H1 (cell line): Measurements from ENCODE around the gene NKIRAS2. TPM values are rescaled to one million over a fixed set of nuclear protein-coding genes. Genes with fewer than 3 reads are reported as not detected.
A peak's percentile ranks its signal among the peaks of the same experiment; 100 is the strongest.
"Not testable (repeated sequence)": the region's sequence is repeated elsewhere in the genome, so short reads cannot be mapped to it uniquely, and the experiment has no call there.

ENCODE experiments used
- CTCF ChIA-PET: fragments of 300-600 bp; sonication (Branson Sonifier 250); formaldehyde crosslinking; loops from one replicate; lab custom pipeline; 2021; ENCODE audit not compliant: partially characterized antibody; lab: Charles Lee
- POLR2A ChIA-PET: fragments of 300-600 bp; sonication (Branson Sonifier 250); formaldehyde crosslinking; loops from one replicate; lab custom pipeline; 2021; ENCODE audit warnings: inconsistent platforms; ENCODE audit not compliant: partially characterized antibody; lab: Charles Lee
- DNase-seq, 2 experiments: peaks; one replicate each; pipeline versions ENCODE4 v3.0.0 to v3.0.0-alpha.2; 2010 to 2022; ENCODE audit warnings: low spot score in 2 of 2, low read depth in 1 of 2, mixed read lengths in 1 of 2
- FAIRE-seq: peaks from 2 replicates; lab custom pipeline; 2011; peaks lifted over from hg19 to GRCh38; lab: Jason Lieb, UNC
- H2AFZ ChIP-seq: 2 replicates; pipeline ENCODE4 v1.8.1; 2012; ENCODE audit warnings: low read length, inconsistent platforms
- H2AK5ac ChIP-seq: 2 replicates; pipeline ENCODE4 v1.6.1; 2013; ENCODE audit warnings: low read depth, low read length
- H2BK120ac ChIP-seq: replicated peaks from 2 replicates; pipeline ENCODE3; 2013; ENCODE audit warnings: low read depth, low read length, inconsistent platforms
- H2BK12ac ChIP-seq: 2 replicates; pipeline ENCODE4 v1.6.1; 2013; ENCODE audit warnings: low read depth, low read length
- H2BK15ac ChIP-seq: 2 replicates; pipeline ENCODE4 v1.6.1; 2013; ENCODE audit warnings: low read length
- H2BK20ac ChIP-seq: 2 replicates; pipeline ENCODE4 v1.6.1; 2013; ENCODE audit warnings: low read length
- H2BK5ac ChIP-seq: 2 replicates; pipeline ENCODE4 v1.6.1; 2013; ENCODE audit warnings: low read depth, low read length
- H3K14ac ChIP-seq: 2 replicates; pipeline ENCODE4 v1.6.1; 2013; ENCODE audit warnings: inconsistent platforms; ENCODE audit not compliant: insufficient read length
- H3K18ac ChIP-seq: 2 replicates; pipeline ENCODE4 v1.6.1; 2013; ENCODE audit warnings: low read length; ENCODE audit errors: extremely low read depth
- H3K23ac ChIP-seq: 2 replicates; pipeline ENCODE4 v1.6.1; 2013; ENCODE audit warnings: inconsistent platforms; ENCODE audit not compliant: insufficient read length
- H3K23me2 ChIP-seq: 2 replicates; pipeline ENCODE4 v1.6.1; 2013; ENCODE audit warnings: low read depth, low read length
- H3K27ac ChIP-seq: 2 replicates; pipeline ENCODE4 v1.6.1; 2011; ENCODE audit warnings: low read depth, low read length, inconsistent platforms
- H3K27me3 ChIP-seq, 4 experiments: replicated peaks in 1 of 4; 1 replicate in 1 of 4; 2 replicates in 3 of 4; pipeline versions ENCODE4 v1.6.1 to v1.8.1; 2011 to 2013; ENCODE audit warnings: low read length in 3 of 4, mild to moderate bottlenecking in 3 of 4, inconsistent platforms in 2 of 4, mixed read lengths in 2 of 4, moderate library complexity in 1 of 4; ENCODE audit not compliant: control insufficient read depth in 3 of 4, insufficient read depth in 3 of 4; ENCODE audit errors: extremely low read depth in 1 of 4
- H3K36me3 ChIP-seq, 4 experiments: 2 replicates each; pipeline versions ENCODE4 v1.6.1 to v1.8.1; 2011 to 2013; ENCODE audit warnings: mild to moderate bottlenecking in 4 of 4, low read length in 3 of 4, moderate library complexity in 2 of 4, control low read depth in 1 of 4, inconsistent platforms in 1 of 4; ENCODE audit not compliant: insufficient read depth in 4 of 4, control insufficient read depth in 2 of 4
- H3K4ac ChIP-seq: replicated peaks from 2 replicates; pipeline ENCODE3; 2013; ENCODE audit warnings: low read length, low read depth, mixed read lengths, inconsistent platforms; ENCODE audit not compliant: insufficient read length
- H3K4me1 ChIP-seq, 4 experiments: replicated peaks in 1 of 4; 1 replicate in 1 of 4; 2 replicates in 3 of 4; pipeline versions ENCODE4 v1.6.1 to v1.8.1; 2011 to 2013; ENCODE audit warnings: low read length in 3 of 4, inconsistent platforms in 2 of 4, mixed read lengths in 1 of 4; ENCODE audit not compliant: insufficient read depth in 4 of 4, control insufficient read depth in 3 of 4
- H3K4me2 ChIP-seq, 2 experiments: 2 replicates each; pipeline versions ENCODE4 v1.6.1 to v1.8.1; 2011 to 2013; ENCODE audit warnings: low read depth in 2 of 2, low read length in 2 of 2, control low read depth in 1 of 2, inconsistent platforms in 1 of 2, mild to moderate bottlenecking in 1 of 2; ENCODE audit not compliant: insufficient read depth in 1 of 2
- H3K4me3 ChIP-seq, 4 experiments: fragments of 200-600, 300-600 bp in 1 of 4; sonication (generic), shearing (Covaris generic), sonication (Bioruptor Twin) in 1 of 4; 2 replicates each; pipeline versions ENCODE4 v1.5.1 to v1.8.1; 2011 to 2016; ENCODE audit warnings: low read length in 4 of 4, low read depth in 3 of 4, control low read depth in 2 of 4, inconsistent platforms in 2 of 4, mild to moderate bottlenecking in 2 of 4, mixed read lengths in 1 of 4, moderate library complexity in 1 of 4; ENCODE audit not compliant: insufficient read depth in 2 of 4; ENCODE audit errors: extremely low read depth in 1 of 4
- H3K56ac ChIP-seq: replicated peaks from 2 replicates; pipeline ENCODE3; 2013; ENCODE audit warnings: low read depth, mild to moderate bottlenecking, mixed read lengths, low read length, inconsistent platforms; ENCODE audit not compliant: insufficient read length
- H3K79me1 ChIP-seq: 2 replicates; pipeline ENCODE4 v1.6.1; 2013; ENCODE audit warnings: low read depth, low read length, control low read depth
- H3K79me2 ChIP-seq, 2 experiments: 2 replicates each; pipeline versions ENCODE4 v1.6.1 to v1.8.1; 2012 to 2013; ENCODE audit warnings: low read length in 2 of 2, mild to moderate bottlenecking in 2 of 2, inconsistent platforms in 1 of 2; ENCODE audit not compliant: insufficient read depth in 2 of 2, control insufficient read depth in 1 of 2
- H3K9ac ChIP-seq, 4 experiments: replicated peaks in 1 of 4; 1 replicate in 1 of 4; 2 replicates in 3 of 4; pipeline versions ENCODE4 v1.6.1 to v1.8.1; 2011 to 2013; ENCODE audit warnings: low read depth in 3 of 4, low read length in 3 of 4, control low read depth in 2 of 4, mild to moderate bottlenecking in 2 of 4, moderate library complexity in 2 of 4, inconsistent platforms in 1 of 4; ENCODE audit errors: extremely low read depth in 1 of 4
- H3K9me3 ChIP-seq, 2 experiments: 2 replicates each; pipeline versions ENCODE4 v1.6.1 to v1.8.1; 2012 to 2013; ENCODE audit warnings: mild to moderate bottlenecking in 2 of 2, moderate library complexity in 2 of 2, control low read depth in 1 of 2, inconsistent platforms in 1 of 2, low read depth in 1 of 2, low read length in 1 of 2, mixed read lengths in 1 of 2; ENCODE audit not compliant: insufficient read depth in 2 of 2
- H4K20me1 ChIP-seq, 2 experiments: replicated peaks in 1 of 2; 2 replicates each; pipeline versions ENCODE3 to v1.8.1; 2011 to 2013; ENCODE audit warnings: inconsistent platforms in 2 of 2, low read length in 2 of 2, mild to moderate bottlenecking in 1 of 2; ENCODE audit not compliant: insufficient read depth in 2 of 2, control insufficient read depth in 1 of 2
- H4K5ac ChIP-seq: 2 replicates; pipeline ENCODE4 v1.6.1; 2013; ENCODE audit warnings: low read length, low read depth, mixed read lengths, inconsistent platforms; ENCODE audit not compliant: insufficient read length
- H4K8ac ChIP-seq: 2 replicates; pipeline ENCODE4 v1.8.0; 2013; ENCODE audit warnings: mild to moderate bottlenecking, moderate library complexity, low read length, inconsistent platforms; ENCODE audit not compliant: insufficient read depth; ENCODE audit errors: extremely low read depth
- H4K91ac ChIP-seq: replicated peaks from 2 replicates; pipeline ENCODE3; 2013; ENCODE audit warnings: low read length, mixed read lengths, inconsistent platforms; ENCODE audit not compliant: insufficient read length
- POLR2A ChIP-seq, 2 experiments: IDR thresholded peaks; 1 replicate in 1 of 2; 2 replicates in 1 of 2; pipeline ENCODE4 v1.6.1; 2011; ENCODE audit warnings: low read depth in 2 of 2, low read length in 2 of 2, mild to moderate bottlenecking in 2 of 2; ENCODE audit errors: control extremely low read depth in 1 of 2
- WGBS, 2 experiments: shearing (Covaris generic) in 1 of 2; methylation state at CpG; one replicate each; pipeline versions ENCODE4 v1.1.6 to v1.1.7; 2013 to 2015; ENCODE audit warnings: low lambda C conversion rate in 2 of 2, mixed read lengths in 2 of 2, inconsistent platforms in 1 of 2, low coverage in 1 of 2, missing lambda C conversion rate in 1 of 2; ENCODE audit not compliant: insufficient replicate concordance in 2 of 2, insufficient coverage in 1 of 2, insufficient read length in 1 of 2; ENCODE audit errors: extremely low coverage in 1 of 2, missing lambda C conversion rate in 1 of 2; 5-methylcytosine and 5-hydroxymethylcytosine counted together
- polyA plus RNA-seq, 7 experiments: library from polyadenylated mRNA; depleted of rRNA in 3 of 7; stranded (reverse) in 5 of 7; unstranded in 2 of 7; fragments of >200 nt in 5 of 7; fragments of 200-250 nt in 2 of 7; gene quantifications; 1 replicate in 5 of 7; 2 replicates in 1 of 7; 4 replicates in 1 of 7; pipeline versions ENCODE4 v1.2.1 to v1.2.3, GENCODE V29; 2011 to 2013; ENCODE audit warnings: missing spikeins in 2 of 7, mixed read lengths in 2 of 7
- total RNA-seq: library from RNA; stranded (reverse); fragmentation: NEBNext Ultra II Directional; extraction: Animal tissue kit (Norgen Biotek cat#: 25700); gene quantifications from 2 replicates; pipeline ENCODE4 v1.2.1, GENCODE V29; 2021

The NKIRAS2 gene
- total and polyA plus RNA-seq, 2 of the 8 experiments (the other 6 are each of a cell fraction or from before 2014, with no cell fraction given): 34.5 to 51.1 TPM

DNA sequence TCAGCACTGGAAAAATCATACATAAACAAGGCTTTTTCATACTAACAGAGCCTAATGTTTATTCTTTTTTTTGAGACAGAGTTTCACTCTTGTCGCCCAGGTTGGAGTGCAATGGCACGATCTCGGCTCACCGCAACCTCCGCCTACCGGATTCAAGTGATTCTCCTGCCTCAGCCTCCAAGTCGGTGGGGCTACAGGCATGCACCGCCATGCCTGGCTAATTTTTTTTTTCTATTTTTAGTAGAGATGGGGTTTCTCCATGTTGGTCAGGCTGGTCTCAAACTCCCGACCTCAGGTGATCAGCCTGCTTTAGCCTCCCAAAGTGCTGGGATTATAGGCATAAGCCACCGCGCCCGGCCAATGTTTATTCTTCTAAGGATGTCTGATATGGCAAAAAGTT lies 6.2 kb upstream of the NKIRAS2 start:
- not testable (repeated sequence) for H3K56ac ChIP-seq, H3K79me1 ChIP-seq, H3K9me3 ChIP-seq, H4K5ac ChIP-seq, H3K23ac ChIP-seq, H2BK15ac ChIP-seq, H2AFZ ChIP-seq, H2BK12ac ChIP-seq, H4K20me1 ChIP-seq, H4K91ac ChIP-seq, H3K14ac ChIP-seq, FAIRE-seq, H3K36me3 ChIP-seq, H3K27me3 ChIP-seq, H2BK20ac ChIP-seq, H2BK120ac ChIP-seq, H3K18ac ChIP-seq, H3K4ac ChIP-seq, H4K8ac ChIP-seq, DNase-seq, H3K9ac ChIP-seq, H3K4me3 ChIP-seq
- peak overlapping the region; percentile 47; the same call in 1 of the 2 replicates for H2AK5ac ChIP-seq
- 0 out of 2 replicates have a peak overlapping the region, but pooled peaks have one; percentile 79 for H3K27ac ChIP-seq
- H3K79me2 ChIP-seq: peaks cover 45 to 81% of the 10 kb centered on the region in 2 experiments
- peaks cover 6 to 19% (median 13%) of the 10 kb centered on the region in 4 experiments for H3K4me1 ChIP-seq
- H3K4me2 ChIP-seq: peak overlapping the region in 1 of 2 experiments; percentile 60; a peak in 1 of 4 replicates
- H3K23me2 ChIP-seq: peaks cover 14% of the 10 kb centered on the region
- H2BK5ac ChIP-seq: peak overlapping the region; percentile 12; the same call in 1 of the 2 replicates
- ChIA-PET CTCF (interaction anchor here (1.6 to 38.8 kb wide), 3 partner anchors 9 to 93 kb away, joined by 4 to 1084 read pairs (median 112); partner anchors contain the start of genes DHX58, HSPB9, KAT2A and ZNF385C), POLR2A (interaction anchor here (0.6 to 1.9 kb wide), 4 partner anchors 15 to 312 kb away, joined by 3 to 7 read pairs (median 4); partner anchors contain the start of gene ACLY)
- peak in 1 of 2 experiments; percentile 8; a peak in 1 of 3 replicates for TF ChIP-seq POLR2A (IDR thresholded peaks at IDR 0.05; ENCODE audit: control extremely low read depth in 1 of 2, low read depth in 2 of 2, low read length in 2 of 2)
- 94% methylated on average over 12 of the region's 12 CpGs; no CpG with 5 or more reads in 1 of the 2 experiments for WGBS, 2 experiments
